Suprapubic skin (tissue), 3 donors: ENCODE measurements around the gene BAZ2B.

Experiments used
- POLR2A ChIP-seq, 2 donors: fragments of 450-650 bp; IDR thresholded peaks; one replicate each; pipeline ENCODE4 v1.6.1; 2017; ENCODE audit warnings: antibody characterized with exemption in 2 of 2, mild to moderate bottlenecking in 2 of 2, moderate library complexity in 2 of 2
- TF ChIP-seq, protein P1 (sequence below), 2 donors: fragments of 200-600 bp in 1 of 2; fragments of 450-650 bp in 1 of 2; sonication (generic) in 1 of 2; IDR thresholded peaks; one replicate each; pipeline ENCODE4 v1.5.1; 2016 to 2019; ENCODE audit warnings: antibody characterized with exemption in 2 of 2, mild to moderate bottlenecking in 1 of 2, moderate library complexity in 1 of 2

DNA sequence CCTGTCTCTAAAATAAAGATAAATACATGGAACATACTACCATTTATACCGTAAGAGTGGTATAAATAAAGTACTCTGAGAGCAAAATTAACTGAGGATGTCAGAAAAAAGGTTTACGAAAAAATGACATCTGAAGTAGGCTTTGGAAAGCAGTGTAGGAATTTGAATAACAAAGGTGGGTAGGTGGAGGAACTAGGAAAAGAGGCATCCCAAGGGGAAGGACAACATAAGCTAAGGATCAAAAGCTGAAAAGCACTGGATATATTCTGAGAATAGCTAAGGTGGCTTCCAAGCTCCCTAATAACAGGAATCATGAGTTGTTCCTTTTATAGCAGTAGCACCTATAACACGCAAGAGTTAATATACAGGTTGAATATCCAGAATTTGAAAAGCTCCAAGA, 91.3 kb downstream of the BAZ2B start:
- TF ChIP-seq, protein P1, sequence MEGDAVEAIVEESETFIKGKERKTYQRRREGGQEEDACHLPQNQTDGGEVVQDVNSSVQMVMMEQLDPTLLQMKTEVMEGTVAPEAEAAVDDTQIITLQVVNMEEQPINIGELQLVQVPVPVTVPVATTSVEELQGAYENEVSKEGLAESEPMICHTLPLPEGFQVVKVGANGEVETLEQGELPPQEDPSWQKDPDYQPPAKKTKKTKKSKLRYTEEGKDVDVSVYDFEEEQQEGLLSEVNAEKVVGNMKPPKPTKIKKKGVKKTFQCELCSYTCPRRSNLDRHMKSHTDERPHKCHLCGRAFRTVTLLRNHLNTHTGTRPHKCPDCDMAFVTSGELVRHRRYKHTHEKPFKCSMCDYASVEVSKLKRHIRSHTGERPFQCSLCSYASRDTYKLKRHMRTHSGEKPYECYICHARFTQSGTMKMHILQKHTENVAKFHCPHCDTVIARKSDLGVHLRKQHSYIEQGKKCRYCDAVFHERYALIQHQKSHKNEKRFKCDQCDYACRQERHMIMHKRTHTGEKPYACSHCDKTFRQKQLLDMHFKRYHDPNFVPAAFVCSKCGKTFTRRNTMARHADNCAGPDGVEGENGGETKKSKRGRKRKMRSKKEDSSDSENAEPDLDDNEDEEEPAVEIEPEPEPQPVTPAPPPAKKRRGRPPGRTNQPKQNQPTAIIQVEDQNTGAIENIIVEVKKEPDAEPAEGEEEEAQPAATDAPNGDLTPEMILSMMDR (IDR thresholded peaks at IDR 0.05), result no peak
- TF ChIP-seq POLR2A (IDR thresholded peaks at IDR 0.05), result no peak
